NCI-H69 (cell line): ENCODE measurements around the gene MGAT5B.

Experiments used
- DNase-seq: peaks from one replicate; lab custom pipeline; 2025; lab: John Stamatoyannopoulos, UW

The MGAT5B gene

GRCh38 chr17:76905036-76905435 lies 36.8 kb downstream of the MGAT5B start:
- DNase-seq = no peak

GRCh38 chr17:76905836-76906235 lies 37.6 kb downstream of the MGAT5B start:
- DNase-seq = no peak

GRCh38 chr17:76906463-76906862 lies 38.3 kb downstream of the MGAT5B start:
- no peak for DNase-seq

GRCh38 chr17:76907352-76907751 lies 39.1 kb downstream of the MGAT5B start:
- no peak for DNase-seq

- no peak for DNase-seq
These were observed 42.0 kb downstream of the MGAT5B start for GRCh38 chr17:76909971-76910760.

GRCh38 chr17:76911299-76912017 lies 43.3 kb downstream of the MGAT5B start:
- DNase-seq = peak; percentile 85

GRCh38 chr17:76912421-76913164 lies 44.4 kb downstream of the MGAT5B start:
- peak; percentile 81 for DNase-seq

- DNase-seq = no peak
These were observed 46.7 kb downstream of the MGAT5B start for GRCh38 chr17:76914937-76915336.

GRCh38 chr17:76915840-76916510 lies 47.8 kb downstream of the MGAT5B start:
- DNase-seq = no peak

GRCh38 chr17:76917829-76918228 lies 49.6 kb downstream of the MGAT5B start:
- no peak for DNase-seq

- no peak for DNase-seq
These were observed 50.6 kb downstream of the MGAT5B start for GRCh38 chr17:76918811-76919210.

GRCh38 chr17:76920364-76921139 lies 52.3 kb downstream of the MGAT5B start:
- peak; percentile 18 for DNase-seq

GRCh38 chr17:76921340-76922036 lies 53.3 kb downstream of the MGAT5B start:
- no peak for DNase-seq

- no peak for DNase-seq
These were observed 53.9 kb downstream of the MGAT5B start for GRCh38 chr17:76922084-76922483.

GRCh38 chr17:76922967-76923366 lies 54.8 kb downstream of the MGAT5B start:
- DNase-seq = no peak

GRCh38 chr17:76923491-76923890 lies 55.3 kb downstream of the MGAT5B start:
- no peak for DNase-seq

GRCh38 chr17:76924345-76925342 lies 56.4 kb downstream of the MGAT5B start:
- DNase-seq = peak; percentile 63

- peak; percentile 63 for DNase-seq
These were observed 57.3 kb downstream of the MGAT5B start for GRCh38 chr17:76925441-76925891.

GRCh38 chr17:76926237-76926866 lies 58.1 kb downstream of the MGAT5B start:
- no peak for DNase-seq
